ENCODE results near the gene AFM.
"Not testable (repeated sequence)": the region's sequence is repeated elsewhere in the genome, so short reads cannot be mapped to it uniquely, and the experiment has no call there.

The AFM gene

GRCh38 chr4:73539386-73539785 is 57.8 kb downstream of the AFM start:
- Mint-ChIP-seq H3K27ac (no peak overlapping the region), H3K9me3 (no peaks in the 10 kb centered on the region), H3K4me1 (no peaks in the 10 kb centered on the region), H3K27me3 (ENCODE audit: low read depth) (no peaks in the 10 kb centered on the region), H3K4me3 (no peak overlapping the region), H3K36me3 (ENCODE audit: low read depth) (no peaks in the 10 kb centered on the region)
- TF ChIP-seq CTCF (IDR thresholded peaks at IDR 0.05; ENCODE audit: unreplicated experiment in 3 of 3), result no peak

DNA sequence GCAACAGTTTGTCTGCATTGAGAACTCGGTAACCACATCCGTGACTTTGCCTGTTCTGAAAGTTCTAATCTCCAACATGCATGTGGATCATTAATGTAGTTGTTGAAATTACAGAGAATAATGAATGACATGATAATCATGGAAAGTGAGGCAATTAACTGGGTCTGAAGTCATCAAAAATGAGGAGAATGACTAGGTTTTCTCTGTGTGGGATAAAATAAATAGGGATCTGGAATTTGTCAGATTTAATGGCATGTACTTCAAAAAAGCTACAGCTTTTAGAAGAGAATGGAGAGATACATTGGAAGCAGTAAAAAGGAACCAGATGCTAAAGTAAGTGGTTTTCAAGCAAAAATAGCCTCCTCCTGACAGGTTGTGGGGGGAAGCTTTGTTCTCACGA is 59.3 kb downstream of the AFM start:
- no peaks in the 10 kb centered on the region for H3K9me3 Mint-ChIP-seq
- no peak for TF ChIP-seq CTCF (IDR thresholded peaks at IDR 0.05; ENCODE audit: unreplicated experiment in 3 of 3)
- no peaks in the 10 kb centered on the region for H3K27me3 Mint-ChIP-seq (ENCODE audit: low read depth)
- H3K4me3 Mint-ChIP-seq, result no peak overlapping the region
- no peak overlapping the region for H3K27ac Mint-ChIP-seq
- H3K4me1 Mint-ChIP-seq, result no peaks in the 10 kb centered on the region
- H3K36me3 Mint-ChIP-seq (ENCODE audit: low read depth), result no peaks in the 10 kb centered on the region

DNA sequence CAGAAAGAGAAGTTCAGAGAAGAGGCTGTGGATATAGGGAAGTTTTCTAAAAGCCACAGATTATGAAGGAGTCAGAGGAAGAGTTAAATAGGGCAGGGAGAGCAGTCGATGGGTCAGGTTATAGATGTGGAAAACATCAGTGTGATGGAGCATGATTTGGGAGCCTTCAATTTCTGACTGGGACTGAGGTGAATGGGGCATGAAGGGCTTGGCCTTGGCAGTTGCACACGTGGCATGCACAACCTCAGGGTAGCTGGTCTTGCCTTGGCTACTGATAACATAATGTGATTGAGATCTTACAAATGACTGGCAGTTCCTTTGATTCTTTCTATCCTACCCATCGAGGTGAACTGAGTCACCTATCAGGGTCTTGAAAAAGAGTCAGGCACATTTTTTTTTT is 59.7 kb downstream of the AFM start:
- no peak overlapping the region for H3K4me3 Mint-ChIP-seq
- H3K36me3 Mint-ChIP-seq (ENCODE audit: low read depth), result no peaks in the 10 kb centered on the region
- TF ChIP-seq CTCF (IDR thresholded peaks at IDR 0.05; ENCODE audit: unreplicated experiment in 3 of 3), result no peak

GRCh38 chr4:73544620-73545019 is 63.1 kb downstream of the AFM start:
- H3K9me3 Mint-ChIP-seq, result no peaks in the 10 kb centered on the region
- H3K4me1 Mint-ChIP-seq, result no peaks in the 10 kb centered on the region
- no peak for TF ChIP-seq CTCF (IDR thresholded peaks at IDR 0.05; ENCODE audit: unreplicated experiment in 3 of 3)
- no peaks in the 10 kb centered on the region for H3K27me3 Mint-ChIP-seq (ENCODE audit: low read depth)
- no peak overlapping the region for H3K4me3 Mint-ChIP-seq
- H3K36me3 Mint-ChIP-seq (ENCODE audit: low read depth), result no peaks in the 10 kb centered on the region
- no peak overlapping the region for H3K27ac Mint-ChIP-seq

More for the DNA sequence above, 59.7 kb downstream of the AFM start:
- Mint-ChIP-seq H3K27ac (no peak overlapping the region), H3K9me3 (no peaks in the 10 kb centered on the region), H3K4me1 (no peaks in the 10 kb centered on the region), H3K27me3 (ENCODE audit: low read depth) (no peaks in the 10 kb centered on the region)

GRCh38 chr4:73550865-73551264 is 69.3 kb downstream of the AFM start:
- not testable (repeated sequence) for H3K4me1 Mint-ChIP-seq; H3K9me3 Mint-ChIP-seq; H3K36me3 Mint-ChIP-seq (ENCODE audit: low read depth); H3K27me3 Mint-ChIP-seq (ENCODE audit: low read depth); H3K4me3 Mint-ChIP-seq; H3K27ac Mint-ChIP-seq

All from nephron (organoid).